ENCODE measurements around the gene ORC3. TPM values are rescaled to one million over a fixed set of nuclear protein-coding genes. Genes with fewer than 3 reads are reported as not detected.
A peak's percentile ranks its signal among the peaks of the same experiment; 100 is the strongest.
"Not testable (repeated sequence)": the region's sequence is repeated elsewhere in the genome, so short reads cannot be mapped to it uniquely, and the experiment has no call there.

The ORC3 gene
- total and polyA plus RNA-seq, 9 donors, result 20.2 to 29.1 (median 23.8) TPM

GRCh38 chr6:87687296-87687695 is 97.4 kb downstream of the ORC3 start:
- Histone ChIP-seq H3K27me3 (ENCODE audit: control insufficient read depth, insufficient read depth, low read length) (no peaks in the 10 kb centered on the region), H3K4me3 (ENCODE audit: low read length) (no peak overlapping the region), H3K27ac (ENCODE audit: low read length) (peak overlapping the region; percentile 48), H3K9me3 (replicated peaks; ENCODE audit: control insufficient read depth, low read depth, low read length) (no peaks in the 10 kb centered on the region), H3K4me1 (ENCODE audit: control insufficient read depth, insufficient read depth, low read length) (peaks cover 8% of the 10 kb centered on the region), H3K36me3 (ENCODE audit: control insufficient read depth, insufficient read depth, low read length) (no peaks in the 10 kb centered on the region)
- no CpG with 5 or more reads among the region's 3 CpGs for WGBS (ENCODE audit: insufficient coverage)
- peak; percentile 88 for DNase-seq

- H3K27me3 ChIP-seq (ENCODE audit: control insufficient read depth, insufficient read depth, low read length); H3K36me3 ChIP-seq (ENCODE audit: control insufficient read depth, insufficient read depth, low read length); H3K27ac ChIP-seq (ENCODE audit: low read length); DNase-seq; H3K4me3 ChIP-seq (ENCODE audit: low read length); H3K9me3 ChIP-seq (replicated peaks; ENCODE audit: control insufficient read depth, low read depth, low read length); H3K4me1 ChIP-seq (ENCODE audit: control insufficient read depth, insufficient read depth, low read length): not testable (repeated sequence)
- 80% methylated on average over 1 of the region's 9 CpGs for WGBS (ENCODE audit: insufficient coverage)
Measured at GRCh38 chr6:87687893-87688292, 98.0 kb downstream of the ORC3 start.

GRCh38 chr6:87690441-87690840 is 100.5 kb downstream of the ORC3 start:
- peaks cover 8% of the 10 kb centered on the region for H3K4me1 ChIP-seq (ENCODE audit: control insufficient read depth, insufficient read depth, low read length)
- no peak overlapping the region for H3K27ac ChIP-seq (ENCODE audit: low read length)
- WGBS (ENCODE audit: insufficient coverage), result no CpG with 5 or more reads among the region's 3 CpGs
- no peak overlapping the region for H3K4me3 ChIP-seq (ENCODE audit: low read length)
- DNase-seq, result no peak
- no peaks in the 10 kb centered on the region for H3K9me3 ChIP-seq (replicated peaks; ENCODE audit: control insufficient read depth, low read depth, low read length)
- H3K36me3 ChIP-seq (ENCODE audit: control insufficient read depth, insufficient read depth, low read length), result no peaks in the 10 kb centered on the region
- no peaks in the 10 kb centered on the region for H3K27me3 ChIP-seq (ENCODE audit: control insufficient read depth, insufficient read depth, low read length)

- Histone ChIP-seq H3K27ac (ENCODE audit: low read length) (no peak overlapping the region), H3K4me1 (ENCODE audit: control insufficient read depth, insufficient read depth, low read length) (peaks cover 11% of the 10 kb centered on the region), H3K4me3 (ENCODE audit: low read length) (no peak overlapping the region), H3K9me3 (replicated peaks; ENCODE audit: control insufficient read depth, low read depth, low read length) (no peaks in the 10 kb centered on the region), H3K27me3 (ENCODE audit: control insufficient read depth, insufficient read depth, low read length) (no peaks in the 10 kb centered on the region), H3K36me3 (ENCODE audit: control insufficient read depth, insufficient read depth, low read length) (no peaks in the 10 kb centered on the region)
- no CpG with 5 or more reads among the region's 2 CpGs for WGBS (ENCODE audit: insufficient coverage)
- DNase-seq, result no peak
Measured at GRCh38 chr6:87692086-87692485, 102.2 kb downstream of the ORC3 start.

- not testable (repeated sequence) for H3K4me1 ChIP-seq (ENCODE audit: control insufficient read depth, insufficient read depth, low read length); DNase-seq; H3K36me3 ChIP-seq (ENCODE audit: control insufficient read depth, insufficient read depth, low read length); H3K4me3 ChIP-seq (ENCODE audit: low read length); H3K27ac ChIP-seq (ENCODE audit: low read length); H3K9me3 ChIP-seq (replicated peaks; ENCODE audit: control insufficient read depth, low read depth, low read length); H3K27me3 ChIP-seq (ENCODE audit: control insufficient read depth, insufficient read depth, low read length)
- WGBS (ENCODE audit: insufficient coverage), result 92% methylated on average over 2 of the region's 12 CpGs
Measured at GRCh38 chr6:87696817-87697216, 106.9 kb downstream of the ORC3 start.

GRCh38 chr6:87697581-87698546 is 107.9 kb downstream of the ORC3 start:
- Histone ChIP-seq H3K27ac (ENCODE audit: low read length) (peak overlapping the region; percentile 66), H3K9me3 (replicated peaks; ENCODE audit: control insufficient read depth, low read depth, low read length) (no peaks in the 10 kb centered on the region), H3K27me3 (ENCODE audit: control insufficient read depth, insufficient read depth, low read length) (no peaks in the 10 kb centered on the region), H3K4me1 (ENCODE audit: control insufficient read depth, insufficient read depth, low read length) (peaks cover 6% of the 10 kb centered on the region), H3K4me3 (ENCODE audit: low read length) (no peak overlapping the region), H3K36me3 (ENCODE audit: control insufficient read depth, insufficient read depth, low read length) (no peaks in the 10 kb centered on the region)
- 2% methylated on average over 3 of the region's 8 CpGs for WGBS (ENCODE audit: insufficient coverage)
- peak; percentile 89 for DNase-seq

GRCh38 chr6:87698547-87699006 is 108.6 kb downstream of the ORC3 start:
- peak; percentile 61 for DNase-seq
- H3K27me3 ChIP-seq (ENCODE audit: control insufficient read depth, insufficient read depth, low read length), result no peaks in the 10 kb centered on the region
- no CpG with 5 or more reads among the region's 2 CpGs for WGBS (ENCODE audit: insufficient coverage)
- H3K4me1 ChIP-seq (ENCODE audit: control insufficient read depth, insufficient read depth, low read length), result peaks cover 6% of the 10 kb centered on the region
- peak overlapping the region; percentile 66 for H3K27ac ChIP-seq (ENCODE audit: low read length)
- no peaks in the 10 kb centered on the region for H3K36me3 ChIP-seq (ENCODE audit: control insufficient read depth, insufficient read depth, low read length)
- H3K9me3 ChIP-seq (replicated peaks; ENCODE audit: control insufficient read depth, low read depth, low read length), result no peaks in the 10 kb centered on the region
- peak overlapping the region; percentile 21 for H3K4me3 ChIP-seq (ENCODE audit: low read length)

- peaks cover 6% of the 10 kb centered on the region for H3K4me1 ChIP-seq (ENCODE audit: control insufficient read depth, insufficient read depth, low read length)
- no peaks in the 10 kb centered on the region for H3K36me3 ChIP-seq (ENCODE audit: control insufficient read depth, insufficient read depth, low read length)
- H3K9me3 ChIP-seq (replicated peaks; ENCODE audit: control insufficient read depth, low read depth, low read length), result no peaks in the 10 kb centered on the region
- no peak for DNase-seq
- no CpG with 5 or more reads among the region's 4 CpGs for WGBS (ENCODE audit: insufficient coverage)
- no peaks in the 10 kb centered on the region for H3K27me3 ChIP-seq (ENCODE audit: control insufficient read depth, insufficient read depth, low read length)
- H3K27ac ChIP-seq (ENCODE audit: low read length), result peak overlapping the region; percentile 99
- peak overlapping the region; percentile 96 for H3K4me3 ChIP-seq (ENCODE audit: low read length)
Measured at GRCh38 chr6:87699576-87699975, 109.6 kb downstream of the ORC3 start.

GRCh38 chr6:87700397-87701343 is 110.7 kb downstream of the ORC3 start:
- Histone ChIP-seq H3K4me1 (ENCODE audit: control insufficient read depth, insufficient read depth, low read length) (peaks cover 6% of the 10 kb centered on the region), H3K27ac (ENCODE audit: low read length) (peak overlapping the region; percentile 99), H3K4me3 (ENCODE audit: low read length) (peak overlapping the region; percentile 96), H3K9me3 (replicated peaks; ENCODE audit: control insufficient read depth, low read depth, low read length) (no peaks in the 10 kb centered on the region), H3K27me3 (ENCODE audit: control insufficient read depth, insufficient read depth, low read length) (no peaks in the 10 kb centered on the region), H3K36me3 (ENCODE audit: control insufficient read depth, insufficient read depth, low read length) (no peaks in the 10 kb centered on the region)
- 0% methylated on average over 9 of the region's 18 CpGs for WGBS (ENCODE audit: insufficient coverage)
- DNase-seq, result peak; percentile 88

GRCh38 chr6:87701344-87701675 is 111.4 kb downstream of the ORC3 start:
- H3K4me3 ChIP-seq (ENCODE audit: low read length), result peak overlapping the region; percentile 96
- peak overlapping the region; percentile 99 for H3K27ac ChIP-seq (ENCODE audit: low read length)
- no peak for DNase-seq
- no peaks in the 10 kb centered on the region for H3K36me3 ChIP-seq (ENCODE audit: control insufficient read depth, insufficient read depth, low read length)
- H3K9me3 ChIP-seq (replicated peaks; ENCODE audit: control insufficient read depth, low read depth, low read length), result no peaks in the 10 kb centered on the region
- no peaks in the 10 kb centered on the region for H3K27me3 ChIP-seq (ENCODE audit: control insufficient read depth, insufficient read depth, low read length)
- under 1% methylated on average over 34 of the region's 36 CpGs for WGBS (ENCODE audit: insufficient coverage)
- peaks cover 6% of the 10 kb centered on the region for H3K4me1 ChIP-seq (ENCODE audit: control insufficient read depth, insufficient read depth, low read length)

All from muscle of leg (tissue), 11 donors.